ENCODE data around the gene SAMD4A.

Gene SAMD4A

DNA sequence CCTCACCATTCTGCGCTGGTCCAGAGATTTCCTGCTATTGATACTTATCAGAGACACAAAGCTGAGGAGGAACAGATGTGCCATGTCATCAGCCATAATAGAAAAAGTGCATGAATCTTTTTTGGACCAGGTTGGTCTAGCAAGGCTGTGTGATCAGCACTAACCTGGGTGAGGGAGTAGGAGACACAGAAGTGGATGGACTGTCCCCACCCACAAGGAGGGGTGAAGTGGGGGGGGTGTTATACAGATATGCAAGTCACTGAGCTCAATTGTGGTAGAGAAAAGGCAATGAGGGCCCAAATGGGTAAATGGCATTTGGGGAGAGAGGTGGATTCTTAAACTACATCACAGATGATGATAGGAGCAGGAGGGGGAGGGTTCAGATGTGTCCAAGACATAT, 123.0 kb downstream of the SAMD4A start:
- no peak for DNase-seq (ENCODE audit: low spot score)
- TF ChIP-seq, protein P1, sequence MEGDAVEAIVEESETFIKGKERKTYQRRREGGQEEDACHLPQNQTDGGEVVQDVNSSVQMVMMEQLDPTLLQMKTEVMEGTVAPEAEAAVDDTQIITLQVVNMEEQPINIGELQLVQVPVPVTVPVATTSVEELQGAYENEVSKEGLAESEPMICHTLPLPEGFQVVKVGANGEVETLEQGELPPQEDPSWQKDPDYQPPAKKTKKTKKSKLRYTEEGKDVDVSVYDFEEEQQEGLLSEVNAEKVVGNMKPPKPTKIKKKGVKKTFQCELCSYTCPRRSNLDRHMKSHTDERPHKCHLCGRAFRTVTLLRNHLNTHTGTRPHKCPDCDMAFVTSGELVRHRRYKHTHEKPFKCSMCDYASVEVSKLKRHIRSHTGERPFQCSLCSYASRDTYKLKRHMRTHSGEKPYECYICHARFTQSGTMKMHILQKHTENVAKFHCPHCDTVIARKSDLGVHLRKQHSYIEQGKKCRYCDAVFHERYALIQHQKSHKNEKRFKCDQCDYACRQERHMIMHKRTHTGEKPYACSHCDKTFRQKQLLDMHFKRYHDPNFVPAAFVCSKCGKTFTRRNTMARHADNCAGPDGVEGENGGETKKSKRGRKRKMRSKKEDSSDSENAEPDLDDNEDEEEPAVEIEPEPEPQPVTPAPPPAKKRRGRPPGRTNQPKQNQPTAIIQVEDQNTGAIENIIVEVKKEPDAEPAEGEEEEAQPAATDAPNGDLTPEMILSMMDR (IDR thresholded peaks at IDR 0.05; ENCODE audit: extremely low read depth, missing control alignments) = no peak

DNA sequence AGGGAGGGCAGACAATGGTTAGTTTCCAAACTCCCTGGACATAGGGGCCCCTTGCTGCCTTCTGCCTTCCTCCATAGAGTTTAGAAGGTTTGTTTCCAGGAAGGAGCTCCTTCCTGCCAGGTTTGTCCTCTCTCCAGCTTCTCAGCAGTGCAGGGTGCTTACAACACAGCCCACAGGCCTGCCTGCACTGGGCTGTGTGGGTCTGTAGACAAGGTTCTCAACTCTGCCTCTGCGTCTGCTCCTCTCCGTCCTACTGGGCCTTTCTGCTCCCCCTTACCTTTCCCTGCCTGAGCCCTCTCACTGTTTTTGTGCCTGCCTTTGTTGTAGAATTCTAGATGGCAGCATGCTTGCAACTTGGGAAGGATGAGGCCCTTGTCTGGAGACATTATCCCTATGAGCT, 124.0 kb downstream of the SAMD4A start:
- no peak for DNase-seq (ENCODE audit: low spot score)
- TF ChIP-seq, protein P1 (IDR thresholded peaks at IDR 0.05; ENCODE audit: extremely low read depth, missing control alignments) = no peak

DNA sequence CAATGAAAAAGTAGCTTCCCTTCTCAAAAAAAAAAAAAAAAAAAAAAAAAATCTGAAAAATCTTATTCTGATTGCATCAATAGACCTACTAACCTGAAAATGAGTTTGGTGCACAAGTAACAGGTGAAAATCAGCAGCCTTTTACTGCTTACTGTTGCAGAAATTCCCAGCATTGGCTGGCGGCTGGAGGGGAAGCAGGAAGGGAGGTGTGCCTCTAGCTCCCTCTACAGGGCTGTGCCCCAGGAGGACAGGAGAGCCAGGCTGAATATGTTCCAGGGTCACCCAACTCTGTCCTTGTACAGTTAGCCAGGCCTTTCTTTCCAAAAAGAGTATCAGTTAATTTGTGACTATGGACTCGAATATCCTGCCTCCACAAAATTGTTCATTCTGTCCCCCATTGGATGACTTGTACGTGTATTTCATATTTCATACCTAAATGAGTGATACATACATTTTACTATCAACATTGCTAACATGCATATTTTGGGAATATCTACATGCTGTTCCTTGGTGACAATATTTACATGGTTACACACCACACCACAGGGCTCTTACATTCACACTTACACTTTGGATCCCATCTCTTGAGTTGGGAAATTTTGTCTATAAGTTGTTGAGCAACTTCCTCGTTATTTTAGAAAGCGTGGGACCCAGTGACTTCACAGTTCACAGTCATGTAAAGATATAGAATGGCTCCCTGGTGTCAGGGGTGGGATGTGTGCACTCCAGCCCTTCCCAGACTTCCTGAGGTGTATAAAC, 124.8 kb downstream of the SAMD4A start:
- peak; percentile 51 for DNase-seq (ENCODE audit: low spot score)
- TF ChIP-seq, protein P1 (IDR thresholded peaks at IDR 0.05; ENCODE audit: extremely low read depth, missing control alignments) = peak; percentile 74

DNA sequence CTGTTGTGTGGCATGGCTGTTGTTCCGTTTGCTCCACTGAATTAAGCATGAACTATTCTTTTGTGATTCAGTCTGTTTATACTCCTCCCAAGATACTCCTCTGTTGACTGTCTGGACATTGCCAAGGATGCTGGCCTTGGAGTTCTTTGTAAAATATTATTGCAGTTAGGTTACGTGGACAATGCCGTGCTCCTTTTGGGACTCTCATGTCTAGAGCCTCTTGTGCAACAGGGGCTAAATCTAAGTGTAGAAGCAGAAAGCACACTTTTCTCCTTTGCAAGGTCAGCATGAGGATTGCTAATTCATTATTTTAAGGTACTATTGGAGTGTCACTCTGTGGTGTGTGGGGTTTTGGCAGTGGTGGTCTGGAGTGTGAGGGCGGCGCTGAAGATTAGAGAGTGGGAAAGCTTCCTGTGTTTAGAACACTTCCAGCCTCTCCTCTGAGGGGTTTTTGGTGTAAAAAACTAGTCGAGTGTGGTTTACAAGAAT, 125.4 kb downstream of the SAMD4A start:
- TF ChIP-seq, protein P1 (IDR thresholded peaks at IDR 0.05; ENCODE audit: extremely low read depth, missing control alignments) = no peak
- no peak for DNase-seq (ENCODE audit: low spot score)

DNA sequence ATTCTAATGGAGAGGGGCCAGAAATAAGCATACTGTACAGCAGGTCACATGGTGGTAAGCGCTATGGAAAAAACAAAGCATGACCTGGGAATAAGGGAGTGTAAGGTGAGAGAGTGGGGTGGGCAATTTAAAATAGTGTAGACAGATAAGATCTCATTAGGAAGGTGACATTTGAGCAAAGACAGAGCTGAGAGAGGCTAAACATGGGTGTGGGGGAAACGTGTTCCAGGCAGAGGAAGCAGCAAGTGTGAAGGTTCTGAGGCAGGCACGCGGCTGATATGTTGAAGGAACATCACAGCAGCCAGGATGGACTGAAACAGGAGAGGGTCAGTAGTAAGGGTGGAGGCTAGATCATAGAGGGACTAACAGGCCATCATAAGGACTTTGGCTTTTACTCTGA, 126.8 kb downstream of the SAMD4A start:
- no peak for DNase-seq (ENCODE audit: low spot score)
- TF ChIP-seq, protein P1 (IDR thresholded peaks at IDR 0.05; ENCODE audit: extremely low read depth, missing control alignments) = no peak

DNA sequence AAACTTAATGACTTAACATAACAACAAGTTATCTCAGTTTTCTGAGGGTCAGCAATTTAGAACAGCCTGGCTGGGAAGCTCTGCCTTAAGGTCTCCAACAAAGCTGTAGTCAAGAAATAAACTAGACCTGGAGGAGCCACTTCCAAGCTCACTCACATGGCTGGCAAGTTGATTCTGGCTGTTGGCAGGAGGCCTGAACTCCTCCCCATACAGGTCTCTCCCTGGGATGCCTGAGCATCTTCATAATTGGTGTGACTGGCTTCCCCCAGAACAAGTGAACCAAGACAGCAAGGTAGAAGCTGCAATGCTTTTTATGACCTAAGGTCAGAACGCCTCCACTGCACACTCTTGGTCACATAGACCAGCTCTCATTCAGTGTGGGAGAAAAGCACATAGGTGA, 128.3 kb downstream of the SAMD4A start:
- DNase-seq (ENCODE audit: low spot score) = no peak
- TF ChIP-seq, protein P1 (IDR thresholded peaks at IDR 0.05; ENCODE audit: extremely low read depth, missing control alignments) = no peak

DNA sequence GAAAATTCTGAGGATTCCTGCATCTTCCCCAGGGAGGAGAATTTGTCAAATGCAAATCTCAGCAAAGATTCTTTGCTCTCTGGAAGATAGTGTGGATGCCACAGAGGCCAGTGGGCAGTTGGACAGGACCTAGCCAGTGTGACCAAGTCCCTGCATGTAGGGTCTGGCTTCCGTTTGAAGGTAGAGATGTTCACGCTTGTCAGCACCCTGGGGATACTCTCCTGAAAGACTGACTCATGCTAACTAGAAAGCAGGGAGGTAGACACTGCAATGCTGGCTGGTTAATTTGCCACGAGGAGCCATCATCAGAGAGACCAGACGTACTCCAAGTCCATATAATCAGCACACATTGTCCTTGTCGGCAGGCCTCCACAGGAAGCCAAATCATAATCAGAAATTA, 130.1 kb downstream of the SAMD4A start:
- DNase-seq (ENCODE audit: low spot score) = no peak
- TF ChIP-seq, protein P1 (IDR thresholded peaks at IDR 0.05; ENCODE audit: extremely low read depth, missing control alignments) = no peak
